Gastroesophageal sphincter (tissue), 4 donors: ENCODE results near the gene TRMT2A. TPM values are rescaled to one million over a fixed set of nuclear protein-coding genes. Genes with fewer than 3 reads are reported as not detected.

ENCODE experiments used
- ATAC-seq: fragments of 150-250 bp; one replicate; pipeline ENCODE4 v1.9.1; 2016; ENCODE audit warnings: mild to moderate bottlenecking, moderate library complexity
- H3K27ac ChIP-seq, 4 donors: fragments of 200-600 bp; sonication (generic) in 3 of 4; 1 replicate in 3 of 4; 2 replicates in 1 of 4; pipeline ENCODE4 v1.5.1; 2016 to 2019
- H3K27me3 ChIP-seq: fragments of 200-600 bp; sonication (generic); one replicate; pipeline ENCODE4 v1.5.1; 2019
- H3K36me3 ChIP-seq, 2 donors: fragments of 200-600 bp; sonication (generic); one replicate each; pipeline ENCODE4 v1.5.1; 2019; ENCODE audit warnings: control low read depth in 1 of 2
- H3K4me1 ChIP-seq, 3 donors: fragments of 200-600 bp; sonication (generic); 1 replicate in 2 of 3; 2 replicates in 1 of 3; pipeline ENCODE4 v1.5.1; 2016 to 2019; ENCODE audit warnings: control low read depth in 2 of 3
- H3K4me3 ChIP-seq, 2 donors: fragments of 200-600 bp; sonication (generic); one replicate each; pipeline ENCODE4 v1.5.1; 2019; ENCODE audit warnings: mild to moderate bottlenecking in 1 of 2, moderate library complexity in 1 of 2
- H3K9me3 ChIP-seq, 3 donors: fragments of 200-600 bp; sonication (generic); one replicate each; pipeline ENCODE4 v1.5.1; 2017 to 2019; ENCODE audit warnings: control low read depth in 2 of 3
- EP300 ChIP-seq: sonication (generic); formaldehyde crosslinking; IDR thresholded peaks from one replicate; pipeline ENCODE4 v1.6.1; 2017; ENCODE audit warnings: antibody characterized with exemption, mild to moderate bottlenecking
- POLR2A ChIP-seq, 2 donors: fragments of 450-650 bp; IDR thresholded peaks; one replicate each; pipeline ENCODE4 v1.6.1; 2017; ENCODE audit warnings: antibody characterized with exemption in 2 of 2, mild to moderate bottlenecking in 2 of 2, moderate library complexity in 1 of 2
- POLR2AphosphoS5 ChIP-seq: sonication (generic); formaldehyde crosslinking; IDR thresholded peaks from one replicate; pipeline ENCODE4 v1.6.1; 2017; ENCODE audit warnings: antibody characterized with exemption
- WGBS, 2 donors: methylation state at CpG; one replicate each; pipeline ENCODE4 v1.1.5; 2018; ENCODE audit warnings: low coverage in 1 of 2; 5-methylcytosine and 5-hydroxymethylcytosine counted together
- total RNA-seq, 4 donors: library from RNA; depleted of rRNA; stranded (reverse); fragments of >200 nt; gene quantifications; one replicate each; pipeline ENCODE4 v1.1.0, GENCODE V29; 2016
- TF ChIP-seq, protein P1 (sequence below), 4 experiments: fragments of 200-600 bp in 2 of 4; fragments of 450-650 bp in 2 of 4; sonication (generic) in 1 of 4; IDR thresholded peaks; one replicate each; pipeline ENCODE4 v1.5.1; 2017 to 2019; ENCODE audit warnings: antibody characterized with exemption in 4 of 4, mild to moderate bottlenecking in 2 of 4, moderate library complexity in 2 of 4

The TRMT2A gene
- total RNA-seq, 4 donors from 2014 or later: 24.1 to 57.0 (median 36.3) TPM

DNA sequence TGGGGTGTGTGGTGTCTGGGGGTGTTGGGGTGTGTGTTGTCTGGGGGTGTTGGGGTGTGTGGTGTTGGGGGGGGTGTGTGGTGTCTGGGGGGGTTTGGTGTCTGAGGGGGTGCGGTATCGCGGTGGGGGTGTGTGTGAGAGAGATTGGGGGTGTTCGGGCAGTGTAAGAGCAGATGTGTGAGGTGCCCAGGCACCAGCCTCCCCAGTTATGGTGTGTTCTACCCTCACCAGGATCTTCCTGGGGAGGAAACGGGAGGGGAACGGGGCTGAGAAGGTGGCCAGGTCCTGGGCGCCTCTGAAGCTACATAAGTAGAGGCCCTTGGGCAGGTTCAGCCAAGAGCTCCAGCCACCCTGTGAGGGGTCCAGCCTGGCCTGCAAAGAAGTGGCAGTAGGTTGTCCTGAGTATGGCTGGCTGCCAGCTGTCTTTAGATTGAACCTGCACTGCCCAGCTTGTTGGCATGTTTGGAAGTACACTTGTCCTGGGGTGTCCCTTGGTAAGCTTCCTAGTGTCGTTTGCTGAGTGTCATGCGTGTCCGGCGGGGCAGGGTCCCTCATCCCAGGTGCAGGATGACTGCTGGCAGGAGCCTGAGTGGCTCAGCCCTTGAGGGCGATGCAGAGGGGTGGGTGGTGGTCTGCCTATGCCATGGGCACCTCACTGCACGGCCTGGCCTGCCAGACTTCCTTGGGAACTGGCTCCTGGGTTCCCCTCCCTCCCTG, 6.5 kb upstream of the TRMT2A start:
- TF ChIP-seq POLR2A (IDR thresholded peaks at IDR 0.05): no peak
- TF ChIP-seq EP300: no peak
- TF ChIP-seq POLR2AphosphoS5: no peak
- TF ChIP-seq, protein P1, sequence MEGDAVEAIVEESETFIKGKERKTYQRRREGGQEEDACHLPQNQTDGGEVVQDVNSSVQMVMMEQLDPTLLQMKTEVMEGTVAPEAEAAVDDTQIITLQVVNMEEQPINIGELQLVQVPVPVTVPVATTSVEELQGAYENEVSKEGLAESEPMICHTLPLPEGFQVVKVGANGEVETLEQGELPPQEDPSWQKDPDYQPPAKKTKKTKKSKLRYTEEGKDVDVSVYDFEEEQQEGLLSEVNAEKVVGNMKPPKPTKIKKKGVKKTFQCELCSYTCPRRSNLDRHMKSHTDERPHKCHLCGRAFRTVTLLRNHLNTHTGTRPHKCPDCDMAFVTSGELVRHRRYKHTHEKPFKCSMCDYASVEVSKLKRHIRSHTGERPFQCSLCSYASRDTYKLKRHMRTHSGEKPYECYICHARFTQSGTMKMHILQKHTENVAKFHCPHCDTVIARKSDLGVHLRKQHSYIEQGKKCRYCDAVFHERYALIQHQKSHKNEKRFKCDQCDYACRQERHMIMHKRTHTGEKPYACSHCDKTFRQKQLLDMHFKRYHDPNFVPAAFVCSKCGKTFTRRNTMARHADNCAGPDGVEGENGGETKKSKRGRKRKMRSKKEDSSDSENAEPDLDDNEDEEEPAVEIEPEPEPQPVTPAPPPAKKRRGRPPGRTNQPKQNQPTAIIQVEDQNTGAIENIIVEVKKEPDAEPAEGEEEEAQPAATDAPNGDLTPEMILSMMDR (IDR thresholded peaks at IDR 0.05): no peak
- Histone ChIP-seq H3K4me3 (no peak overlapping the region), H3K36me3 (peaks cover 0 to 85% of the 10 kb centered on the region in 2 donors), H3K4me1 (peaks cover 0 to 39% (median 5%) of the 10 kb centered on the region in 3 donors), H3K9me3 (no peaks in the 10 kb centered on the region), H3K27me3 (no peaks in the 10 kb centered on the region), H3K27ac (no peak overlapping the region)
- 80 to 84% methylated on average over 1 to 3 of the region's 13 CpGs for WGBS, 2 donors
- ATAC-seq: no peak

DNA sequence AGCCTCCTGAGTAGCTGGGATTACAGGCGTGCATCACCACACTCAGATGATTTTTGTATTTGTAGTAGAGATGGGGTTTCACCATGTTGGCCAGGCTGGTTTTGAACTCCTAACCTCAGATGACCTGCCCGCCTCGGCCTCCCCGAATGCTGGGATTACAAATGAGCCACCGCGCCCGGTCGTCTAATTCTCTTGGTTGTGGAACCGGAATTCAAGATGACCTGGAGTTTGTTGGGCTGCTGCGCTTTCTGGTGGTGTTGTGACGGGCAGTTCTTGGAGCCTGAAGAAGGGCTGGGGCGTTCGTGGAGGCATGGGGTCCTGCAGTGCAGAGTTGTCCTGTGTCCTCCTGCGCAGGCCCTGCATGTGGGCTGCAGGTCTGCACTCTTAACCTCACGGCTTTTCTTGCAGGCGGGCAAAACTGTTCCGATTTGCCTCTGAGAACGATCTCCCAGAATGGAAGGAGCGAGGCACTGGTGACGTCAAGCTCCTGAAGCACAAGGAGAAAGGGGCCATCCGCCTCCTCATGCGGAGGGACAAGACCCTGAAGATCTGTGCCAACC, 4.9 kb upstream of the TRMT2A start:
- H3K4me1 ChIP-seq: peaks cover 0 to 48% (median 10%) of the 10 kb centered on the region in 3 donors
- H3K36me3 ChIP-seq: peaks cover 0 to 73% of the 10 kb centered on the region in 2 donors
- H3K27ac ChIP-seq: no peak overlapping the region
- no peak overlapping the region for H3K4me3 ChIP-seq
- H3K9me3 ChIP-seq: no peaks in the 10 kb centered on the region
- ATAC-seq: no peak
- 91% methylated on average over 4 of the region's 22 CpGs; no CpG with 5 or more reads in 1 of the 2 donors for WGBS, 2 donors
- no peak for TF ChIP-seq POLR2A (IDR thresholded peaks at IDR 0.05)
- H3K27me3 ChIP-seq: no peaks in the 10 kb centered on the region

DNA sequence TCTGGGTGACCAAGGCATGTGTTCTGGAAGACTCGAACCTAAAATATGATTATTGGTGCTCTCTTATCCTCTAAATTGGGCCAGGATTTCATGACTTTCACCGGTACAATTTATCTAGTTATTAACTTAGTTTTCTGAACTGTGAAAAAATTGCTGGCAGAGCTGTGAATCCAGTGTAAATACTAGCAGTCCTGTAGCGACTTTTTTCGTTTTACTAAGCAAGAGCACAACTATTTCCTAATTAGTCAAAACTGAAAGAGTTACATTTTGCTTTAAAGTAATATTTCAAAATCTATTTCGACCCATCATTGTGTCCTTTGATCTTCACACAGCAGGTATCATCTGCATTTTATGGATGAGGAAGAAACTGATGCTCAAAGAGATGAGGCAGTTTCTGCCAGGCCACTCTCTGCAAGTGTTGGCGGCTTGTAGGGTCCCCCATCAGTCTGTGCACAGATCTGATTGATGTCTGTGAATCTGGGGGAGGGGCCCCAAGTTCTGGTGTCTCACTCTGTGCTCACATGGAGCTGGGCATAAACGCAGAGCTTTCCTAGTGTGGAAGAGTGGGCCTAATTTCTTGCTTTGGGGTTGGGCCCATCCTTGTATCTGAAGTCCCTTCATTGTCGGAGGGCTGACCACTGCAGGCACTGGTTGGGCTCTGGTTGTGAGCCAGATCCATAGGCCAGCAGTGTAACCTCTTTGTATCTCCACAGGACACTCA, 1.4 kb upstream of the TRMT2A start:
- Histone ChIP-seq H3K27ac (peak overlapping the region in 3 of 4 donors; percentile 87 to 90 (median 89)), H3K4me3 (peak overlapping the region; percentile 74 to 91), H3K9me3 (no peaks in the 10 kb centered on the region), H3K36me3 (peaks cover 0 to 65% of the 10 kb centered on the region in 2 donors), H3K27me3 (no peaks in the 10 kb centered on the region), H3K4me1 (peaks cover 0 to 74% (median 22%) of the 10 kb centered on the region in 3 donors)
- no peak for ATAC-seq
- no peak for TF ChIP-seq EP300
- TF ChIP-seq POLR2A (IDR thresholded peaks at IDR 0.05): no peak
- TF ChIP-seq, protein P1 (IDR thresholded peaks at IDR 0.05): no peak
- no peak for TF ChIP-seq POLR2AphosphoS5
- 2 to 9% methylated on average over 7 to 8 of the region's 8 CpGs for WGBS, 2 donors

DNA sequence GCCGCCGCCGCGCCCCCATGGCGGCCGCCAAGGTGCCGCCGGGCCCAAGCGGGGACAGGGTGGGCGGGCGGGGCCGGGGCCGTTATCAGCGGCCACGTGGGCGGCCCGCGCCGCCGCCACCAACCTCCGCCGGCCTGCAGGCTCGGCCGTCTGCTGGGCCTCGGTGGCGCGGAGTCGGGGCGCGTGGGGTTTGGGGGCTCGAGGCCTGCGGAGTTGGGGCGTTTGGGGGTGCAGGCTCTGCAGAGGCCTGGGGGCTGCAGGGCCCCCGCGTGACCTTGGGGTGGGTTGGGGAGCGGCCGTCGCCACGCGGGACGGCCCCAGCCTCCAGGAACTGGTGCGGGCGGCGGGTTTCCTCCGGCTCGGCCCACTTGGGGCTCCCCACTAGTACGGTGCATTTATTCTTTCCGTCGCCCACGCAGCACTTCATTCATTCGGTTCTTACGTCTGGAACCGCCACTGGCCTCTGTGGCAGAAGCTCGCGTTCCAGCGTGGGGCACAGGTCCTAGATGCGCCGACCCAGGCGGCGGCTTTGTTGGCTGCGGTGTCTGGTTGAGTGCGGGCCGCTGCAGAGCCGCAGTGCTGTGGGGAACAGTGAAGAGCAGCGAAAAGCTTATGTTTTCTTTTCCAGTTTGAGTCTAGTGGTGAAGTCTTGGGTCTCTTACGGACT, 740 bp upstream of the TRMT2A start:
- 0% methylated on average over 1 to 5 of the region's 66 CpGs for WGBS, 2 donors
- peak overlapping the region in 3 of 4 donors; percentile 87 to 90 (median 89) for H3K27ac ChIP-seq
- ATAC-seq: no peak
- peak overlapping the region; percentile 74 to 91 for H3K4me3 ChIP-seq
- no peaks in the 10 kb centered on the region for H3K9me3 ChIP-seq
- TF ChIP-seq POLR2A (IDR thresholded peaks at IDR 0.05): no peak
- no peak for TF ChIP-seq POLR2AphosphoS5
- TF ChIP-seq EP300: no peak
- TF ChIP-seq, protein P1 (IDR thresholded peaks at IDR 0.05): no peak
- H3K4me1 ChIP-seq: peaks cover 0 to 74% (median 22%) of the 10 kb centered on the region in 3 donors
- peaks cover 0 to 70% of the 10 kb centered on the region in 2 donors for H3K36me3 ChIP-seq
- no peaks in the 10 kb centered on the region for H3K27me3 ChIP-seq
